Urinary bladder (tissue), 4 donors: ENCODE data around the gene YAP1. TPM values are rescaled to one million over a fixed set of nuclear protein-coding genes. Genes with fewer than 3 reads are reported as not detected.

Experiments used
- DNase-seq: peaks from one replicate; pipeline ENCODE4 v3.0.0-alpha.2; 2015; ENCODE audit errors: extremely low spot score
- H3K27ac ChIP-seq: one replicate; pipeline ENCODE4 v1.5.1; 2013; ENCODE audit warnings: low read depth, mild to moderate bottlenecking, moderate library complexity
- H3K36me3 ChIP-seq: one replicate; pipeline ENCODE4 v1.6.1; 2013; ENCODE audit warnings: mild to moderate bottlenecking, moderate library complexity; ENCODE audit not compliant: insufficient read depth
- H3K4me1 ChIP-seq: one replicate; pipeline ENCODE4 v1.6.1; 2013; ENCODE audit warnings: mild to moderate bottlenecking, moderate library complexity; ENCODE audit not compliant: insufficient read depth
- H3K4me3 ChIP-seq: one replicate; pipeline ENCODE4 v1.5.1; 2013; ENCODE audit warnings: low read depth, low read length
- WGBS: extraction: QIAGEN DNeasy Blood & Tissue Kit; methylation state at CpG from one replicate; pipeline ENCODE4 v1.1.7; 2013; 5-methylcytosine and 5-hydroxymethylcytosine counted together
- polyA plus RNA-seq: library from polyadenylated mRNA; stranded (reverse); fragments of 200-250 nt; gene quantifications from one replicate; pipeline ENCODE4 v1.2.3, GENCODE V29; 2013
- total RNA-seq: library from RNA; depleted of rRNA; stranded (reverse); fragments of >200 nt; gene quantifications from one replicate; pipeline ENCODE4 v1.2.3, GENCODE V29; 2014
- donor health status: healthy with polysubstance abuse.
- donor health status: healthy.

YAP1 gene
- total and polyA plus RNA-seq, 2 donors: 112 to 129 TPM

GRCh38 chr11:102205805-102206204 lies 95.6 kb downstream of the YAP1 start:
- H3K27ac ChIP-seq: no peak overlapping the region

GRCh38 chr11:102208835-102209234 lies 98.6 kb downstream of the YAP1 start:
- Histone ChIP-seq H3K4me3 (no peak overlapping the region), H3K4me1 (no peaks in the 10 kb centered on the region), H3K27ac (no peak overlapping the region), H3K36me3 (no peaks in the 10 kb centered on the region)
- DNase-seq: no peak
- WGBS: 80% methylated on average over 2 of the region's 2 CpGs

More at GRCh38 chr11:102205805-102206204, 95.6 kb downstream of the YAP1 start:
- WGBS: 89% methylated on average over 4 of the region's 4 CpGs
- Histone ChIP-seq H3K4me3 (no peak overlapping the region), H3K4me1 (no peaks in the 10 kb centered on the region), H3K36me3 (no peaks in the 10 kb centered on the region)
- DNase-seq: no peak

- no peaks in the 10 kb centered on the region for H3K36me3 ChIP-seq
Observed at GRCh38 chr11:102214623-102215022, 104.4 kb downstream of the YAP1 start.

DNA sequence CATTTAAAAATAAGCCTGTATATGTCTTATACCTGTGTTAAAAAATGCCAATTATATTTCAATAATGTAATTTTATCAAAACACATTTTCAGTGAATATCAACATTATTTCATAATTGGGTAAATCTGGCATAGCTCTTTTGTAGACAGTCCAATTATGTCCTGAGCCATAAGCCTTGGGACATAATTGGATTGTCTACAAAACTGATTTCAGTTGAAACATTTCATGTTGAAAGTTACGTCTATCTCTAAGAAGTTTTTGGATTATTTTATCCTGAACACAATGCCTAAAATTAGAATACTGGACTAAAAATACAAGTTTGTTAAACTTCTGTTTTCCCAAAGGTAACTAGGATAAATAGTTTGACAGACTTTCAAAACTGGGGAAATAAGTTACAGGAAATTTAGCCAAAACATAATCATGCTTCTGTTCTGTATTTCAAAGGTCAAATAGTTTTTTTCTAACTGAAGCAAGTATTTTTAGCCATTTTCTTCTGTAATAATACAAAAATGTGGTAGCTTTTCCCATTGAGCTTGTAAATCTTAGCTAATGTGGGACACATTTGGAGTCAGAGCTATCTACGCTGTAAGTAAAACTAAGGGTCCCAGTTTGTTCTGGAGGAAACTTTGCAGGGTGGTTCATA lies 106.3 kb downstream of the YAP1 start:
- DNase-seq: no peak
- WGBS: 34% methylated on average over 2 of the region's 2 CpGs

More at GRCh38 chr11:102214623-102215022, 104.4 kb downstream of the YAP1 start:
- H3K27ac ChIP-seq: no peak overlapping the region
- no peaks in the 10 kb centered on the region for H3K4me1 ChIP-seq
- H3K4me3 ChIP-seq: no peak overlapping the region
- DNase-seq: no peak

GRCh38 chr11:102220728-102221467 lies 110.7 kb downstream of the YAP1 start:
- WGBS: 85% methylated on average over 7 of the region's 7 CpGs
- no peaks in the 10 kb centered on the region for H3K4me1 ChIP-seq
- no peak overlapping the region for H3K4me3 ChIP-seq
- H3K36me3 ChIP-seq: no peaks in the 10 kb centered on the region
- DNase-seq: no peak
- H3K27ac ChIP-seq: no peak overlapping the region

More for the DNA sequence above, 106.3 kb downstream of the YAP1 start:
- Histone ChIP-seq H3K4me3 (no peak overlapping the region), H3K36me3 (no peaks in the 10 kb centered on the region), H3K4me1 (no peaks in the 10 kb centered on the region), H3K27ac (no peak overlapping the region)

- Histone ChIP-seq H3K4me3 (no peak overlapping the region), H3K27ac (peak overlapping the region; percentile 23), H3K36me3 (no peaks in the 10 kb centered on the region), H3K4me1 (no peaks in the 10 kb centered on the region)
- peak; percentile 59 for DNase-seq
- 20% methylated on average over 2 of the region's 2 CpGs for WGBS
Observed at GRCh38 chr11:102223859-102224258, 113.6 kb downstream of the YAP1 start.

- Histone ChIP-seq H3K36me3 (no peaks in the 10 kb centered on the region), H3K4me3 (no peak overlapping the region), H3K4me1 (no peaks in the 10 kb centered on the region), H3K27ac (no peak overlapping the region)
- WGBS: 42% methylated on average over 4 of the region's 4 CpGs
- no peak for DNase-seq
Observed at GRCh38 chr11:102225689-102226568, 115.7 kb downstream of the YAP1 start.

DNA sequence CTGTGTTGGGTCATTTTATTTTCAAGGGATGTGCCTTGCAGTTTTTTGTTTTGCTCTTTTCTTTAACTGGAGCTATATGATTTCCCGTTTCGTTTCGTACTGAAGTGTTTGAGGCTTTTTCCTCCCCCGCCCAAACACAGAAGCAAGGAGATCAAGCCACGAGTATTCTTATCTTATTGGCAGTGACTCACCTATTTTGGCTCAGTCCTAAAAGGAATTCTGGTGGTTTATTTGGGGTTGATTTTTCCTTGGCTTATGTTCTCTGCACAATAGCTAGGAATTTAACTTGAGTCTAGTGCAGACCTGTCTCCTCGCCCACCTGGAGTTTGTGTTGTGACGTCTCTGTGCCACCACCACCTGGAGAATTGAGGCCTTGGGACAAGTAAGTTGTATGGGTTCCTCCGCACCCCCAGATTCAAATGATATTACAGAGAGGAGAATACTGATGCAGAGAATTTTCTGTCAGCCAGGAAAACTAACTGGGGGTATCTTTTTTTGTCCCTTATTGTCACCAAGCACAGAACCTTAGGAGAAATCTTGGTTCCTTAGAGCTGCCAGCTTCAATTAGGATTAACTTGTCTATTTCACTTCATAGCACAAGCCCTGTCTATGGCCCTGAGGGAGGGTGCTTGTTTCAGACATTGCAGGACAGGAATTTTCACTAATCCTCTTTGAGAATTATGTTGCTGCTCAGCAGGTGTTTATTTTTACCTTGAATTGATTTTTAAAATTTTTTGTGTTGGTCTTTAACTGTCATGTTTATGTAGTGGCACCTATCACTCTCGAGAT lies 116.6 kb downstream of the YAP1 start:
- WGBS: 54% methylated on average over 9 of the region's 9 CpGs
- H3K27ac ChIP-seq: no peak overlapping the region

GRCh38 chr11:102229510-102230123 lies 119.4 kb downstream of the YAP1 start:
- Histone ChIP-seq H3K4me1 (no peaks in the 10 kb centered on the region), H3K4me3 (no peak overlapping the region), H3K27ac (no peak overlapping the region), H3K36me3 (no peaks in the 10 kb centered on the region)
- WGBS: 33% methylated on average over 4 of the region's 4 CpGs
- DNase-seq: no peak

More for the DNA sequence above, 116.6 kb downstream of the YAP1 start:
- no peak for DNase-seq
- Histone ChIP-seq H3K36me3 (no peaks in the 10 kb centered on the region), H3K4me1 (no peaks in the 10 kb centered on the region), H3K4me3 (no peak overlapping the region)

DNA sequence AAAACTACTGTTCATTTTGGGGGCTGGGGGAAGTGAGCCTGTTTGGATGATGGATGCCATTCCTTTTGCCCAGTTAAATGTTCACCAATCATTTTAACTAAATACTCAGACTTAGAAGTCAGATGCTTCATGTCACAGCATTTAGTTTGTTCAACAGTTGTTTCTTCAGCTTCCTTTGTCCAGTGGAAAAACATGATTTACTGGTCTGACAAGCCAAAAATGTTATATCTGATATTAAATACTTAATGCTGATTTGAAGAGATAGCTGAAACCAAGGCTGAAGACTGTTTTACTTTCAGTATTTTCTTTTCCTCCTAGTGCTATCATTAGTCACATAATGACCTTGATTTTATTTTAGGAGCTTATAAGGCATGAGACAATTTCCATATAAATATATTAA lies 119.9 kb downstream of the YAP1 start:
- Histone ChIP-seq H3K4me3 (no peak overlapping the region), H3K27ac (no peak overlapping the region), H3K4me1 (no peaks in the 10 kb centered on the region), H3K36me3 (no peaks in the 10 kb centered on the region)
- DNase-seq: no peak

- 87% methylated on average over 4 of the region's 4 CpGs for WGBS
- Histone ChIP-seq H3K4me3 (no peak overlapping the region), H3K36me3 (no peaks in the 10 kb centered on the region), H3K4me1 (no peaks in the 10 kb centered on the region), H3K27ac (no peak overlapping the region)
- no peak for DNase-seq
Observed at GRCh38 chr11:102230911-102231310, 120.7 kb downstream of the YAP1 start.

- H3K4me1 ChIP-seq: no peaks in the 10 kb centered on the region
- no peak overlapping the region for H3K4me3 ChIP-seq
- H3K27ac ChIP-seq: no peak overlapping the region
- no peaks in the 10 kb centered on the region for H3K36me3 ChIP-seq
- 38% methylated on average over 7 of the region's 7 CpGs for WGBS
- no peak for DNase-seq
Observed at GRCh38 chr11:102234779-102235439, 124.7 kb downstream of the YAP1 start.
